Activated CD8-positive, alpha-beta T cell treated with anti-CD3 and anti-CD28 coated beads for 36 hours (primary cell): ENCODE results near the gene CDC42BPB. TPM values are rescaled to one million over a fixed set of nuclear protein-coding genes. Genes with fewer than 3 reads are reported as not detected.

Source experiments
- ATAC-seq: fragments of 200-7000 bp; cut with Tn5 transposase; one replicate; pipeline ENCODE4 v1.10.0; 2021; ENCODE audit warnings: mild to moderate bottlenecking, moderate library complexity
- CTCF ChIA-PET: fragments of 350-600 bp; sonication (Branson Sonifier 250); formaldehyde crosslinking; loops from one replicate; lab custom pipeline; 2021; ENCODE audit warnings: antibody characterized with exemption; lab: Charles Lee
- POLR2A ChIA-PET: fragments of 350-600 bp; sonication (Branson Sonifier 250); formaldehyde crosslinking; loops from one replicate; lab custom pipeline; 2021; ENCODE audit warnings: antibody characterized with exemption; lab: Charles Lee
- DNase-seq: peaks from one replicate; pipeline ENCODE4 v3.0.0-alpha.2; 2020
- H3K27ac Mint-ChIP-seq: one replicate; pipeline ENCODE4 v1.8.0; 2021; ENCODE audit warnings: mild to moderate bottlenecking, mixed read lengths
- H3K27me3 Mint-ChIP-seq: one replicate; pipeline ENCODE4 v1.8.0; 2021; ENCODE audit warnings: mixed read lengths
- H3K36me3 Mint-ChIP-seq: one replicate; pipeline ENCODE4 v1.8.0; 2021; ENCODE audit warnings: low read depth, mixed read lengths
- H3K4me1 Mint-ChIP-seq: one replicate; pipeline ENCODE4 v1.8.0; 2021; ENCODE audit warnings: low read depth, mixed read lengths
- H3K4me3 Mint-ChIP-seq: one replicate; pipeline ENCODE4 v1.8.0; 2021; ENCODE audit warnings: mild to moderate bottlenecking, moderate library complexity, mixed read lengths
- H3K9me3 Mint-ChIP-seq: one replicate; pipeline ENCODE4 v1.8.0; 2021; ENCODE audit warnings: mixed read lengths
- CTCF ChIP-seq: fragments of 200-600 bp; IDR thresholded peaks from one replicate; pipeline ENCODE4 v1.8.0; 2022; ENCODE audit warnings: antibody characterized with exemption, mild to moderate bottlenecking
- intact Hi-C: fragments of 100-400 bp; cut with micrococcal nuclease; formaldehyde crosslinking; loops from one replicate; pipeline ENCODE4 v1.10.0; 2022
- total RNA-seq, 2 experiments: library from RNA; stranded (reverse); gene quantifications; one replicate each; pipeline ENCODE4 v1.2.3, GENCODE V29; 2021

Gene CDC42BPB
- total RNA-seq, 2 experiments from 2014 or later, result 0.72 to 0.96 TPM

GRCh38 chr14:103078420-103078749 lies 21.0 kb upstream of the CDC42BPB start:
- ChIA-PET CTCF (interaction anchor here (1.0 to 1.8 kb wide), 3 partner anchors 20 to 27 kb away, joined by 4 to 6 read pairs (median 5); no protein-coding TSS in a partner anchor), POLR2A (no interaction called here)
- H3K4me3 Mint-ChIP-seq, result no peak overlapping the region
- no peak overlapping the region for H3K27ac Mint-ChIP-seq
- peak; percentile 79 for TF ChIP-seq CTCF
- DNase-seq, result peak; percentile 86
- H3K36me3 Mint-ChIP-seq, result no peaks in the 10 kb centered on the region
- H3K9me3 Mint-ChIP-seq, result no peaks in the 10 kb centered on the region
- no peaks in the 10 kb centered on the region for H3K4me1 Mint-ChIP-seq
- intact Hi-C loops, result no loop called here
- ATAC-seq, result peak; percentile 75
- H3K27me3 Mint-ChIP-seq, result peaks cover 4% of the 10 kb centered on the region

- H3K4me1 Mint-ChIP-seq, result no peaks in the 10 kb centered on the region
- H3K4me3 Mint-ChIP-seq, result no peak overlapping the region
- intact Hi-C loops, result no loop called here
- no peaks in the 10 kb centered on the region for H3K9me3 Mint-ChIP-seq
- POLR2A ChIA-PET, result interaction anchor here (0.6 to 0.9 kb wide), 3 partner anchors 14 to 225 kb away, joined by 3 to 4 read pairs (median 3); no protein-coding TSS in a partner anchor
- no peak overlapping the region for H3K27ac Mint-ChIP-seq
- TF ChIP-seq CTCF, result no peak
- CTCF ChIA-PET, result interaction anchor here (0.5 to 3.7 kb wide), 17 partner anchors 9 to 385 kb away, joined by 3 to 22 read pairs (median 3); partner anchors contain the start of gene LBHD2
- ATAC-seq, result peak; percentile 21
- DNase-seq, result peak; percentile 68
- H3K27me3 Mint-ChIP-seq, result peaks cover 4% of the 10 kb centered on the region
- no peaks in the 10 kb centered on the region for H3K36me3 Mint-ChIP-seq
These were observed 17.5 kb upstream of the CDC42BPB start for GRCh38 chr14:103074729-103075367.

GRCh38 chr14:103073876-103074728 lies 16.8 kb upstream of the CDC42BPB start:
- ATAC-seq, result no peak
- H3K4me3 Mint-ChIP-seq, result no peak overlapping the region
- ChIA-PET CTCF (interaction anchor here (0.9 to 3.7 kb wide), 14 partner anchors 10 to 379 kb away, joined by 3 to 22 read pairs (median 3); partner anchors contain the start of gene LBHD2), POLR2A (interaction anchor here (0.5 to 0.9 kb wide), 3 partner anchors 13 to 857 kb away, joined by 3 to 4 read pairs (median 4); no protein-coding TSS in a partner anchor)
- H3K36me3 Mint-ChIP-seq, result no peaks in the 10 kb centered on the region
- TF ChIP-seq CTCF, result no peak
- peaks cover 4% of the 10 kb centered on the region for H3K27me3 Mint-ChIP-seq
- H3K27ac Mint-ChIP-seq, result no peak overlapping the region
- H3K9me3 Mint-ChIP-seq, result no peaks in the 10 kb centered on the region
- DNase-seq, result no peak
- H3K4me1 Mint-ChIP-seq, result no peaks in the 10 kb centered on the region
- intact Hi-C loops, result no loop called here

GRCh38 chr14:103073367-103073875 lies 16.1 kb upstream of the CDC42BPB start:
- Mint-ChIP-seq H3K4me1 (no peaks in the 10 kb centered on the region), H3K27me3 (peaks cover 4% of the 10 kb centered on the region), H3K27ac (no peak overlapping the region), H3K4me3 (no peak overlapping the region), H3K9me3 (no peaks in the 10 kb centered on the region), H3K36me3 (no peaks in the 10 kb centered on the region)
- ChIA-PET POLR2A (interaction anchor here (0.5 kb wide), 1 partner anchor 858 kb away, joined by 4 read pairs; no protein-coding TSS in a partner anchor), CTCF (interaction anchor here (1.2 to 3.7 kb wide), 4 partner anchors 23 to 219 kb away, joined by 3 to 22 read pairs (median 6); no protein-coding TSS in a partner anchor)
- intact Hi-C loops, result no loop called here
- TF ChIP-seq CTCF, result no peak
- DNase-seq (no peak), ATAC-seq (no peak)
